ENCODE results near the gene FRMD4A.

Gene FRMD4A

DNA sequence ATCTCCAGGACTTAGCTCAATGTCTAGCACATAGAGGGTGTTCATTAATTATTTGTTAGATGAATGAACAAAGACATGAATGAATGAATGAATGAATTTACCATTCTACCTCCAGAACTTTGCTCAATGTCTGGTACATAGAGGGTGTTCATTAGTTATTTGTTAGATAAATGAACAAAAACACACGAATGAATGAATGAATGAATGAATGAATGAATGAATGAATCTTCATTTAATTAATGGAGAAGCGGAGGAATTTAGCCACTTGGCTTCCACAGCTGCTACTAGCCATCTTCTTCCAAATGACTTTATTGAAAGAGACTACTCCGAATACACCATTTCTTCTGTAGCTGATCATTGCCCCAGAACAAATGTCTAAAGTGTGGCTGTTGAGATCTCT lies 368.9 kb downstream of the FRMD4A start:
- no peaks in the 10 kb centered on the region for H3K9me3 ChIP-seq
- H3K4me1 ChIP-seq = no peaks in the 10 kb centered on the region
- no peaks in the 10 kb centered on the region for H3K36me3 ChIP-seq
- no peaks in the 10 kb centered on the region for H3K27me3 ChIP-seq
- no peak for DNase-seq
- H3K4me3 ChIP-seq (ENCODE audit: low read depth, low read length) = no peak overlapping the region
- TF ChIP-seq, protein P1, sequence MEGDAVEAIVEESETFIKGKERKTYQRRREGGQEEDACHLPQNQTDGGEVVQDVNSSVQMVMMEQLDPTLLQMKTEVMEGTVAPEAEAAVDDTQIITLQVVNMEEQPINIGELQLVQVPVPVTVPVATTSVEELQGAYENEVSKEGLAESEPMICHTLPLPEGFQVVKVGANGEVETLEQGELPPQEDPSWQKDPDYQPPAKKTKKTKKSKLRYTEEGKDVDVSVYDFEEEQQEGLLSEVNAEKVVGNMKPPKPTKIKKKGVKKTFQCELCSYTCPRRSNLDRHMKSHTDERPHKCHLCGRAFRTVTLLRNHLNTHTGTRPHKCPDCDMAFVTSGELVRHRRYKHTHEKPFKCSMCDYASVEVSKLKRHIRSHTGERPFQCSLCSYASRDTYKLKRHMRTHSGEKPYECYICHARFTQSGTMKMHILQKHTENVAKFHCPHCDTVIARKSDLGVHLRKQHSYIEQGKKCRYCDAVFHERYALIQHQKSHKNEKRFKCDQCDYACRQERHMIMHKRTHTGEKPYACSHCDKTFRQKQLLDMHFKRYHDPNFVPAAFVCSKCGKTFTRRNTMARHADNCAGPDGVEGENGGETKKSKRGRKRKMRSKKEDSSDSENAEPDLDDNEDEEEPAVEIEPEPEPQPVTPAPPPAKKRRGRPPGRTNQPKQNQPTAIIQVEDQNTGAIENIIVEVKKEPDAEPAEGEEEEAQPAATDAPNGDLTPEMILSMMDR (IDR thresholded peaks at IDR 0.05; ENCODE audit: low read depth, low read length) = no peak

DNA sequence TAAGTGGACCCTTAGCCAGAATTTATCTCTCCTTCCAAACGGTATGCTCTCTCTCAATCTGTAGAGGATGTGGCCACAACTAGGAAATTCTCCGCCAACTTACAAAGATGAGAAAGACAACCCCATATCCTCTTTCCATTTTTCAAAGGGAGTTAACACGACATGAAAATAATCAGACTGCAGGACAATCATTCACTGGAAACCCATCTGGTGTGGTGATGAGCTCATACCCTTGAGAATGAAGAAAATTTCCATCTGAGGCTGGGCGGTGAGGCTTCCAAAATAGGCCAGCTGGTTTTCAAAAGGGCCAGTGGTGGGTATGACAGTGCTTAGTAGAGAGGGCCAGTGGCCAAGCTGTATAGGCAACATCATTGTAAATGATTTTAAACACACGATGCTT lies 369.6 kb downstream of the FRMD4A start:
- Histone ChIP-seq H3K4me3 (ENCODE audit: low read depth, low read length) (no peak overlapping the region), H3K36me3 (no peaks in the 10 kb centered on the region), H3K4me1 (no peaks in the 10 kb centered on the region), H3K27me3 (no peaks in the 10 kb centered on the region), H3K9me3 (no peaks in the 10 kb centered on the region)
- TF ChIP-seq, protein P1 (IDR thresholded peaks at IDR 0.05; ENCODE audit: low read depth, low read length) = no peak
- no peak for DNase-seq

DNA sequence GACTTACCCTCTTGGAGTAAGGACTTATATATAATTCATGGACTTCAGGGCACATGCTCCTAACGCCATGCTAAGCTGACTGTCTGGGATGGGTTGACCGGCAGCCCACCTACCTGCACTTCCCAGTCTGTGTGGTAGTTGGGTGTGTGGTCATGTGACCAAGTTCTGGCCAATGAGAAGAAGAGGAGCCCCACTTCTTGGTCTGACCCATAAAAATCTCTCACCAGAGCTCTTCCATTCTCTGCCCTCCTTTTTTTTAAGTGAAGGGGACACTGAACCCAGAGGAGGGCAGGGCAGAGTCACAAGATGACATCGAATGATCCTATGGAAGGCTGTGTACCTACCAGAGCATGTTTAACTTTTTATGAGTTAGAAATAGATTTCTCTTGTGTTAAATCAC lies 370.1 kb downstream of the FRMD4A start:
- Histone ChIP-seq H3K9me3 (no peaks in the 10 kb centered on the region), H3K4me1 (no peaks in the 10 kb centered on the region), H3K36me3 (no peaks in the 10 kb centered on the region), H3K4me3 (ENCODE audit: low read depth, low read length) (no peak overlapping the region), H3K27me3 (no peaks in the 10 kb centered on the region)
- TF ChIP-seq, protein P1 (IDR thresholded peaks at IDR 0.05; ENCODE audit: low read depth, low read length) = no peak
- no peak for DNase-seq

DNA sequence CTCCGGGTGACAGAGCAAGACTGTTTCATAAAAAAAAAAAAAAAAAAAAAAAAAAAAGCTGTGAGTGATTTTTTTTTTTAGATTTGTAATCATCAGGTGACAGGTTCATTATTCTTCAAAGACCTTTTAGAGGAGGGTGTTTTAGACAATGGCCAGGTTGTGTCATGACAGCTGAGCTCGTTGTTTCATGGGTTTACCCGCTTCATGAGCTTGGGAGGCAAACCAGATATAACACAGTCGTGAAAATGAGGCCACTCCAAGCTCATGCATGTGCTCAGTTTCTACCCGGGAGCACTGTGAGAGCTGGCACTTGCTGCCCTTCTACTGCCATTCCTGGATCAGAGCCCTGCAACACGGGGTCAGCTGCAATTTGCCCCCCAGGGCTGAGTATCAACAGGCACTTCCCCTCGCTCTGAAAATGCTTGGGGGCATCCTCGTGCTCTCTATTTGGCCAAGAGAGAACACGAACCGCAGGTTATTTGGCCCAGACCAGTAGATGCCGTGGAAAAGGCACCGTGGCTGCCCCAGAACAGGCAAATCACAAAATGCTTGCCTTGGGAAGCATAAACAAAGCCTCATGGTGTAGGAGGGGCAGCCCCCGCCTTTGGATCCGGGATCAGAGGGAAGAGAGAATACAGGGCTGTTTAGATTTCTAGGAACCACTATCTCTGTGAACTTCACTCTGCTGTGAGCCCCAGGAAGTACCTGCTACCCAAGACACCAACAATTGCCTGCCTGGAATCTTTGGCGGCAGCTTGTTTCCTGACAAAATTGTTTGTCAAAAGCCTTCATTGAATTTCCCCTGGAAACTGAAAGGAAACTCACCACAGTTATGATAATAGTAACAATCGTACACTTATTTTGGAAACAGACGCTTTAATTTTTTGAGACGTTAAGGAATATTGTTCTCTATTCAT lies 371.0 kb downstream of the FRMD4A start:
- H3K4me1 ChIP-seq = no peaks in the 10 kb centered on the region
- DNase-seq = no peak
- no peak overlapping the region for H3K4me3 ChIP-seq (ENCODE audit: low read depth, low read length)
- H3K9me3 ChIP-seq = no peaks in the 10 kb centered on the region
- TF ChIP-seq, protein P1 (IDR thresholded peaks at IDR 0.05; ENCODE audit: low read depth, low read length) = no peak
- H3K27me3 ChIP-seq = no peaks in the 10 kb centered on the region
- H3K36me3 ChIP-seq = no peaks in the 10 kb centered on the region

DNA sequence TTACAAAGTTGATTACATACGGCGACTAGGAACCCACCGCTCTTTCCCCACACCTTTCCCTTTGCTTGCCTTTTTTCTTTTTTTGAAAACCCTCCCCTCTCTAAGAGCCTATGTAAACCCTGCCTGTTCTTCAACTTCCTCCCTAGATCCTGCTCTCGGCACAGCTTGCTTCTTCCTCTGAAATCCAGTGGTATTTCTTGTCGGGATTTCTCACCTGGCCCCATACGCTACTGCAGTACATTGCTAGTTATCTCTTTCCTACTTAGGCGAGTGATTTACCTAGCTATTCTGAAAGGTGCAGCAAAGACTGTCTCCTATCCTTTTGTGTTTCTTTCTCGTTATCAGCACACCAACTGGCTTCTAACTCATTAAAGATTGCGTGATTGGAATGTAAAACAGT lies 372.9 kb downstream of the FRMD4A start:
- TF ChIP-seq, protein P1 (IDR thresholded peaks at IDR 0.05; ENCODE audit: low read depth, low read length) = no peak
- Histone ChIP-seq H3K36me3 (no peaks in the 10 kb centered on the region), H3K27me3 (no peaks in the 10 kb centered on the region), H3K9me3 (no peaks in the 10 kb centered on the region), H3K4me1 (no peaks in the 10 kb centered on the region), H3K4me3 (ENCODE audit: low read depth, low read length) (no peak overlapping the region)
- DNase-seq = no peak

DNA sequence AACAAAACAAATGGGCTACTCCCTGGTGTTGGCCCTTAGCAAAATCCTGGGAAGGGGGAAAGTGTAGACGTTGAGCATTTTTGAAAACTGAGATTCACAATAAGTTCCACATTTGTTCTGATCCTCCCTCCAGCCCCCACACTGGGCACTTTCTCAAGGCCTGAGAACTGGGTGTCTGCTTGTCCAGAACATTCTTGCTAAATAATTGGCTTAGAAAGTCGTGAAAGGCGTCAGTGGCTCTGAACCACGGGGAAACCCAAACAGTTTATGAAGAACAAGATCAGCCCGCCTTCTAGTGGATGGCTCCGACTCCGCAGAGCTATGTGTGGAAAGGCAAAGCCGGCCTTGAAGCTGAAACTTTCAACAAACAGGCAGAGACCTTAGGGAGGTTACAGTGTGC lies 373.9 kb downstream of the FRMD4A start:
- no peak for DNase-seq
- Histone ChIP-seq H3K27me3 (no peaks in the 10 kb centered on the region), H3K36me3 (no peaks in the 10 kb centered on the region), H3K4me3 (ENCODE audit: low read depth, low read length) (no peak overlapping the region), H3K9me3 (no peaks in the 10 kb centered on the region), H3K4me1 (no peaks in the 10 kb centered on the region)
- TF ChIP-seq, protein P1 (IDR thresholded peaks at IDR 0.05; ENCODE audit: low read depth, low read length) = no peak

All from BE2C (cell line).